HG03354 (cell line): ENCODE results near the gene HAPLN3.

Experiments
- ATAC-seq: cut with Tn5 transposase; IDR thresholded peaks from one replicate; pipeline ENCODE4 v1.9.1; 2021; ENCODE audit warnings: mild to moderate bottlenecking; ENCODE audit not compliant: unreplicated experiment, poor library complexity, severe bottlenecking

The HAPLN3 gene

GRCh38 chr15:88871313-88871712 lies 24.0 kb downstream of the HAPLN3 start:
- no peak for ATAC-seq

- no peak for ATAC-seq
These were observed 29.0 kb downstream of the HAPLN3 start for GRCh38 chr15:88866295-88866881.

- no peak for ATAC-seq
These were observed 29.7 kb downstream of the HAPLN3 start for GRCh38 chr15:88865498-88866099.

GRCh38 chr15:88864861-88865497 lies 30.4 kb downstream of the HAPLN3 start:
- no peak for ATAC-seq

- no peak for ATAC-seq
These were observed 31.9 kb downstream of the HAPLN3 start for GRCh38 chr15:88863412-88863811.

- ATAC-seq, result no peak
These were observed 35.1 kb downstream of the HAPLN3 start for GRCh38 chr15:88860212-88860611.

- ATAC-seq, result no peak
These were observed 35.8 kb downstream of the HAPLN3 start for GRCh38 chr15:88859550-88859949.

GRCh38 chr15:88858934-88859333 lies 36.4 kb downstream of the HAPLN3 start:
- no peak for ATAC-seq

GRCh38 chr15:88852476-88852875 lies 42.9 kb downstream of the HAPLN3 start:
- no peak for ATAC-seq

GRCh38 chr15:88849376-88850072 lies 45.8 kb downstream of the HAPLN3 start:
- no peak for ATAC-seq

GRCh38 chr15:88848203-88848602 lies 47.1 kb downstream of the HAPLN3 start:
- no peak for ATAC-seq

GRCh38 chr15:88847144-88847543 lies 48.2 kb downstream of the HAPLN3 start:
- ATAC-seq, result no peak

GRCh38 chr15:88845616-88846015 lies 49.7 kb downstream of the HAPLN3 start:
- ATAC-seq, result no peak

GRCh38 chr15:88844749-88845386 lies 50.5 kb downstream of the HAPLN3 start:
- no peak for ATAC-seq

- ATAC-seq, result no peak
These were observed 52.0 kb downstream of the HAPLN3 start for GRCh38 chr15:88843334-88843733.

- ATAC-seq, result no peak
These were observed 53.2 kb downstream of the HAPLN3 start for GRCh38 chr15:88842156-88842555.

GRCh38 chr15:88841236-88841635 lies 54.1 kb downstream of the HAPLN3 start:
- ATAC-seq, result no peak

GRCh38 chr15:88839961-88840360 lies 55.4 kb downstream of the HAPLN3 start:
- no peak for ATAC-seq

- ATAC-seq, result no peak
These were observed 56.2 kb downstream of the HAPLN3 start for GRCh38 chr15:88839146-88839545.

GRCh38 chr15:88838667-88839066 lies 56.7 kb downstream of the HAPLN3 start:
- no peak for ATAC-seq
